Measurements from ENCODE around the gene GNAT2. TPM values are rescaled to one million over a fixed set of nuclear protein-coding genes. Genes with fewer than 3 reads are reported as not detected.
A peak's percentile ranks its signal among the peaks of the same experiment; 100 is the strongest.

Gene GNAT2
- total RNA-seq, 1 donor from 2014 or later = 0.21 TPM

DNA sequence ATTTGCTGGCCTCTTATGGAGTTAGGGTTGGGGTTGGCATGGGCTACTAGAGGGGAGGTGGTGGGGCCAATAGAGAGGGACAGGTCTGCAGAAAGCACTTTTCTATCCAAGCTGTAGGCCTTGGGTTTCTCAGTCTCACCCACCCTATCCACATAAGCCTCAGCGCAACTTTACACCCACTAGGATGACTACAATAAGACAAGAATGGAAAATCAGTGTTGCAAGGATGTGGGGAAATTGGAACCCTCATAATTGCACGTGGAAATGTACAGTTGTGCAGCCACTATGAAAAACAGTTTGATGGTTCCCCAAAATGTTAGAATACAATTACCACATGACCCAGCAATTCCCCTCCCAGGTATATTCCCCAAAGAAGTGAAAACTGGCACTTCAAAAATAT, 22.4 kb upstream of the GNAT2 start:
- DNase-seq = no peak

DNA sequence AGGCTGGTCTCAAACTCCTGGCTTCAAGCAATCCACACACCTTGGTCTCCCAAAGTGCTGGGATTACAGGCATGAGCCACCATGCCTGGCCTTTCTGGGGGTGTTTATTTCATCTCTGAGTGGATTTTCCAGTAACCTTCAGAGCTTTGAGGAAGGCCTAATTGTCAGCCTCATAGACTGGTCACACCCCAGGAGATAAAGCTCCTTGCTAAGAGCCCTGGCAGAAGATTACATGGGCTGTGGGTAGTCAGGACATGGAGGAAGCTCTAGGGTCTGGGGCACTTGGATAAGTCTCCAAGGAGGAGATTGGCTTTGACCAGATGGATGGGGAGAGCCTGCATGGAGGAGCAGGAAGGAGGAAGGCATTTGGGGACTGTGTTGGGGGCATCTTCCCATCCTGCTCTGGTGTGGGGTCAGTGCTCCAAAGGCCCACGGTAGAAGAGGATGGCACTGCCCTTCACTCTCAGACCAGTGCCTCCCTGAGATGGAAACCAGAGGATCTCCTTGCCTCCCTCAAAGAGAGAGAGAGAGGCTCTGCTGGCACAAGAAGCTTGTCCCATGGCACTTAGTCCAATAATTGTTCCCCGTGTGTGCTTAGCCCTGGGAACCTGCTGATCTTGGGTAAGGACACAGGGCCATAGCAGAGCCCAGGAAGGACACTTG, 21.8 kb upstream of the GNAT2 start:
- no peak for DNase-seq

DNA sequence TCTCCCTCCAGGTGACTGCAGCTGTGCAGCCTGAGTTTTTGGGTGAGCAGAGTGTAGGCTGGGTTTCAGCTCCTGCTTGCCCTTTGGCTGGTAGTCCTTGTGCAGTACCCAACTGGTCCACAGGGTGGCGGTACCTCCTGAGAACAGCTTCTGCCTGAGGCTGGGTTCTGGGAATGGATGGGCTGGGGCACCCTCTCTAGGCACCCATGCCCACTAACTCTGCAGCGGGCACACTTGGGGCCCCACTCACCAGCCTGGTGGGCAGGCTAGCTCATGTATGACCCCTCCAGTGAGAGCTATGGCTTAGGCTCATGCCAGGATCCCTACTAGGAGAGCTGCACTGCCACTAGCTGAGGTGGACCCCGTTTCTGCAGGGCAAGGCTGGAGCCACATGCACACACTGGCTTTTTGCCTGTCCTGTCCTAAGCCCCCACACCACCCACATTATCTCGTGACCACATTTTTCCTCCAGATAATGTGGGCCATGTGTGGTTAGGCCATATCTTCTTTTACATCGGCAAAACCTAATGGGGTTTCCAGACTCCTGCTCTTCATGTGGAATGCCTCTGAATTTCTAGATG, 21.0 kb upstream of the GNAT2 start:
- peak; percentile 82 for DNase-seq

DNA sequence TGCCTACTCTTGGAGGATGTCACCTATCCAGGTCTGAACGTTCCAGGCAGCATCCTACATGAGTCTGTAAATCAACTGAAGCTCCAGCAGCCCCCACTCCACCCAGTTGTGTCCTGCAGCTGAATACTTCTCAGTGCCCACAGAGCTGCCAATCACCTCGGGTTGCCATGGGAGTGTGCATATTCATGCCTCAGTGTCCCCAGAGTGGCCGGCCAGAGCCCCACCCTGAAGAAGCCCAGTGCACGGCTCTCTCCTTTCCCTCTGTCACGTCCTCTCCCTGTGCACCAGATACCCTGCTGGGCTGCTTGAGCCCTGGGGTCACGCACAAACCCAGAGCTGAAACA, 20.4 kb upstream of the GNAT2 start:
- no peak for DNase-seq

DNA sequence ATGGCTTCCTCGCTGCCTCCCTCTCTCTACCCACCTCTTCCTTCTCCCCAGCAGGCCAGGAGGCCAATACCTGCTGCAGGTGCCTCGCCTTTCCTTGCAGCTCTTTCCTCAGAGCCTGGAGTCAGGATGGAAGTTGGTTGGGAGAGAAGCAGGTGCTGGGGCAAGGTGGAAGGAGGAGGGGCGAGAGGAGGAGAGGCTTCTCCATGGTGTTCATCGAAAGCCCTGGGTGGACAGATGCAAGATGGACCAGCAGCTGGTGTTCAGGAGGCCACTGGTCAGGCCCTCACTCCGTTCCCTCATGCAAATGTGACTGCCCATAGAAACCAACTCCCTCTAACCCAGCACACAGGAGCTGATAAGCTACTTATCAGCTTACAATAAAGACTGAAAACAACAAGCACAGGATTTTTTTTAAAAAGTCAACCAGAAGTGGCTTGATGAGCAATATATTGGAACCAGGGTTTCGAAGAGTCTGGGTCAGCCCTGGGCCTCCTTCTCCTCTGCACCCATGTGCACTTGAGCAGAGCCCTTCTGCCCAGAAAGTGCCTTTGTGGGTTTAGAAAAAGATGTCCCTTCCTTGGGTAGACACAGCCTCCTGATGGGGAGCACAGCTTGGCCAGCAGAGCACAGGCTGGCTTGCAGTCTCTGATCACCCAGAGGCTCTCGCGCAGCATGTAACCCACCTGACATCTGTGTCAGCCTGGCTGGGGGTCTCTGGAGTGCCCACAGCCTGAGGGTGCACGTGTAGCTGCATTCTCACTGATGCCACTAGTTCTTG, 19.8 kb upstream of the GNAT2 start:
- no peak for DNase-seq

DNA sequence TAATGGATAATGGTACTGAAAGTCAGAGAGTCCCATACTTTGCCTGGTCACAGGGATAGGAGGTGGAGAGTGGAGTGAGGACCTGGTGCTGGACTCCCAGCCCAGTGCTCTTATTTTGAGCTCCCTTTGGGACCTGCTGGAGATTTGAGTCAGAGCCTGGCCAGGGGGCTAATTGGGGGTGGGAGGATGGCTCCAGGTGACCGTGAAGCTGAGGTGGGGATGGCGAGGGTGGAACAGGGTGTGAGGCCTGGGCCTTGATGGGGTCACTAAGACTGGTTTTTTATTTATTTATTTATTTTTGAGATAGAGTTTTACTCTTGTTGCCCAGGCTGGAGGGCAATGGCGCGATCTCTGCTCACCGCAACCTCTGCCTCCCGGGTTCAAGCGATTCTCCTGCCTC, 18.0 kb upstream of the GNAT2 start:
- DNase-seq = no peak

DNA sequence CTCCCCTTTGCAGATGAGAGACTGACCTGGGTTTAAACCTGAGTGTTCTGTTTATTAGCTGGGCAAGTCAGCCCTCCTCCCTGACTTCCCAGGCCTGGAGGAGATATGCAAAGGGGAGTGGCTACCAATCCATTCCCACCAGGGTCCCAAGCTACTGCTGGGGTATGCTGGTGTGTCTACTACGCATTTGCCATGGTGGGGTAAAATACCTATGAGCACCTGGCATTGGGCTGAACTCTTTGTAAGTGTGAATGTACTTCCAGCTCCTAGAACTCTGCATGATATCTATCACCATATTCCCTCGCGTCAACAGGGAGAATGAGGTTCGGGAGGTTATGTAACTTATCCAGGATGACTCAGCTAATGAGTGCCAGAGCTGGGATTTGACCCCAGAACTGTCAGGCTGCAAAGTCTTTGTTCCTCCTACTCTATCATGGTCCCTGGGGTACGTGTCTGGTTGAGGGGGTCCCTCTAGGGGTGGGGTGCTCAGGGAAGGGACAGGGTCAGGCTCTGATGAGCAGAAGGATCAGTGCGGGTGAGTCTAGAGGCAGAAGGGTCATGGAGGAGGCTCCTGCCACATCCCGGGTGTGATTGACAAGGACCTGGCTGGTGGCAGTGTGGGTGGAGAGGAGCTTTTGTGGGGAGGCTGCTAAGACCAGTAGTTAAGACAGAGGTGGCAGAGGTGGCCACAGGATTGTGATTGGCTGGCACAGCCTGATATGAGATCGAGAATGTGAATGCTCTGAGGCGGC, 17.0 kb upstream of the GNAT2 start:
- no peak for DNase-seq

DNA sequence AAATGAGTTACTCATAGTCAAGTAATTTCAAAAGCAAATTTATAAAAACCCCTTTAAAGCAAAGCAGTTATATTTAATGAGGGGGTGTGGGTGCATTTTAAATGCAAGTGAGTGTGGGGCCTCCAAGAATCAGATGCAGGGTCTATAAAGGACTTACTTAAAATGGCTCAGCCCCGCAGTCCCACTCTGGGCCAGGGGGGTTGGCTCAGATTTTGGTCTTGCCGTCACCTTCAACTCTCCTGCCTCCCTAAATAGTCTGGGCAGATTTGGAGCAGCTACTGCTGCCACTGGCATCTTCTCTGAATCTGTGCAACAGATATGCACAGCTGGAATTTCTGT, 16.4 kb upstream of the GNAT2 start:
- DNase-seq = no peak

DNA sequence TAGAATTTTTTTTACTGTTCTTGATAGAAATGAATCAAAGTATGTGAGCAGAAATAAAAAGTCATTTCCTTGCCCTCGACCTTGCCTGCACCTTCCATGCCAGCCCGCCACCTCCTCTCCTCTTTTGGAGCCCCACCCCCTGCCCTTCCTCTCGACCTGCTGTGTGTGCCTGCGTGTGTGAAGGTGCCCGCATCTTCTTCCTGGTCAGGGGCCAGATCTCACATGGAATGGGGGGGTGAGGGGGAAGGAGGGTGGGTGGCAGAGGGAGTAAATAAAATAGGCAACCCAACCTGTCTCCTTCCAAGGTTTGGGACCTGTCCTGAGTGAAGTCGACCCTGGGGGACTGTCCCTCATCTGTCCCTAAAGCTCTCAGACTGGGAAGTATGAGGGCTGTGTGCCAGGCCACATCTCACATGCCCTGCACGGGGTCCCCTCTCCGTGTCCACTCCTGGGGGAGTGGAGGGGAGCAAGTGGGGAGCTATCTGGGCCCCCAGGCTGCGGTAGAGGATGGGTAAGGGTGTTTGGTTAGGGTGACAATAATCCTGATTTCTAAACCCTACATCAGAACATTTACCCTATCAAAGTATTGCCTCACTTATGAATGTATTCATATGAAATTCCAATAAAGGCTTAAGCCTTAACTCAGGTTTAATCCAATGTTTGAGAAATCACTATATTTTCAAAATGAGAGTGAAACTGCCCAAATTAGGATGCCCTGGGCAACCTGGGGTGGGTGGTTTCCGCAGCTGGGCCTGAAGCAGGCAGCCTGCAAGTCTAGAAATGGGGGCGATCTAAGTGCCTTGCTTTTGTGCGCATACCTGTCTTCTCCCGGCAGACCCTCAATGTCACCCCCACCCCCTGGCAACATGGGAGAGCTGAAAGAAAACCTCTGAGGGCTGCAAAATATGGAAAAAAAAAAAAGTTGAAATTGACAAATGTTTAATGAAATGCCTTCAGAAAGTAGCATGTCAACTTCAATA, 15.6 kb upstream of the GNAT2 start:
- DNase-seq = no peak

DNA sequence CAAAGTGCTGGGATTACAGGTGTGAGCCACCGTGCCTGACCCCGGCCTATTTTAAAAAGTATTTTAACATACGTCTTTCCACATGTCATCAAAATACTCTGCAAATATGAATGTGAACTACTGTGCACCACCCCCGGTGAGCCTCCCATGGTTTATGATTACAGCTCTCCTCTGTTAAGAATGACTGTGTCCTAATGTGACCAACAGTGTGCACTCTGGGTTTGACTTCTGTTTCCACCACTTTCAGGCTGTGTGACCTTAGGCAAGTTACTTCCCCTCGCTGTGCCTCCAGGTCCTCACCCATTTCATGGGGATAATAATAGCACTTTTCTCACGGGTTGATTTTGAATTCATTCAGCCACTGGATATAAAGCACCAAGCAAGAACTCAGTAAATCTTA, 14.9 kb upstream of the GNAT2 start:
- DNase-seq = no peak

DNA sequence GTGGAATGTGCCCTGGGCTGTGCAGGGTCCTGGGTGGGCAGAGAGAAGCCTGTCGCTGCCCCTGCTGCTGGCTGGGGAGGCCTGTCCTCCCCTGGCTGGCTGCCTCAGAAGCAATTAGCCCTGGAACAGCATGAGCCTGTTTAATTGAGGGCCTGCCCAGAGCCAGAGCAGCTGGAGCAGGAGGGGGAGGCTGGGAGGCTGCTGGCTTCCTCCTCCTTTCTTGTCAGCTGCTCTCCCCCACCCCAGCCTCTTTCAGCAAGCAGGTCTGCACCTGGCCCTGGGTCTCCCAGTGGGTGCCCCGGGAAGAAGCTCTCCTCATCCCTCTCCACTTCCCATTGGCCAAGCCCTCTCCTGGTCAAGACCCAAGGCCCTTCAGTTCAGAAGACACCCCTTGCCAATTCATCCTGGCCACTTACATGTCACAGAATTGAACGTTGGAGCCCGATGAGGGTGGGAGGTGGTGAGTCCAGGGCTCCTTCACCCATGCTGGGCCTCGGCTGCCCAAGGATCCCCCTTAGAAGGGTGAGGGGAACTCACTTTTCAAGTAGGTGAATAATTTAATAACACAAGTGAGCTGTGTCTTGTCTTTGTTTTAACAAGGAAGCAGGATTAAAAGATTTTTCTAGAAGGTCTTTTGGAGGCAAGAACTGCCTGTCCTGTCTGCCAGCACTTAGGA, 13.4 kb upstream of the GNAT2 start:
- DNase-seq = peak; percentile 95

DNA sequence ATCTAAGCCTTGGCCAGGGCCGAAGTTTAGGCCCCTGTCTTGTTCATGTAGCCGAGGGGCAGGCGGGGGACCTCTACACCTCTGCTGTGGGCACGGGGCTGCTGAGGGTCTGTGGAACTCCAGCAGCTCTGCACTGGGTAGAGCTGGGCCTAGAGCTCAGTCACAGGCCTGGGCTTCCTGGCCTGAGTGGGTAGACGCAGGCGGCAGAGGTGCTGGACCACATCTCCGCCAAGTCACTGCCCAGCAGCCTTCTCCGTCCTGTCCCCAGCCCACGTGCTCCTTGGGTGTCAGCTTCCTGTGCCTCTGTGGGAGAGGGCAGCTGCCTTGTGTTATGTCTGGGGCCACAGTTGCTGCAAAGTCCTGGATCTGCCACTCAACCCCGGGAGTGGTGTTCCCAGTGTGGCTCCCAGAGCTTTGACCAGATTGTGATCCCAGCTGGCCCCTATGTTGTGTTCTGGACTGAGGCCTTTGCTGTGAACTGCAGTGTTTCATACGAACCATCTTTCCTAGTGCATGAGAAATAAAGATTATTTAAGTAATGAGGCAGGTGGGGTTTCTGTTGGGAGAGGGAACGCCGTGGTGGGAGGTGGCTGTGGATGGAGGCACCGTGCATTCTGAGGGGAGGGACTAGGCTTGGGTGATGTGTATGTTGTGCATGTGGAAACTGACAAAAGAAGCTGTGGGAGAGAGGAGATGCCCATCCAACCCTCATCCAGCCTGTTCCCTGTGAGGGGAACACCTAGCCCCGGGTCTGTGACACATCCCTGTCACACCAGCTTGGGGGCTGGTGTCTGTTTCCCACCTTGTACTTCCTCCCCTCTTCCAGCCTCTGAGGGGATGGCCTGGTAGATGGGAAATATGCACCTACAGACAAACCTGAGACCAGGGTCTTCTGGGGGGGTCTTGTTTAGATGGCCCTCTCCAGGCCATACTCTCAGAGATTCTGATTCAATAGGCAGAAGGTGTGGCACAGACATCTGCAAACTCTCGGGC, 12.4 kb upstream of the GNAT2 start:
- DNase-seq = peak; percentile 65

DNA sequence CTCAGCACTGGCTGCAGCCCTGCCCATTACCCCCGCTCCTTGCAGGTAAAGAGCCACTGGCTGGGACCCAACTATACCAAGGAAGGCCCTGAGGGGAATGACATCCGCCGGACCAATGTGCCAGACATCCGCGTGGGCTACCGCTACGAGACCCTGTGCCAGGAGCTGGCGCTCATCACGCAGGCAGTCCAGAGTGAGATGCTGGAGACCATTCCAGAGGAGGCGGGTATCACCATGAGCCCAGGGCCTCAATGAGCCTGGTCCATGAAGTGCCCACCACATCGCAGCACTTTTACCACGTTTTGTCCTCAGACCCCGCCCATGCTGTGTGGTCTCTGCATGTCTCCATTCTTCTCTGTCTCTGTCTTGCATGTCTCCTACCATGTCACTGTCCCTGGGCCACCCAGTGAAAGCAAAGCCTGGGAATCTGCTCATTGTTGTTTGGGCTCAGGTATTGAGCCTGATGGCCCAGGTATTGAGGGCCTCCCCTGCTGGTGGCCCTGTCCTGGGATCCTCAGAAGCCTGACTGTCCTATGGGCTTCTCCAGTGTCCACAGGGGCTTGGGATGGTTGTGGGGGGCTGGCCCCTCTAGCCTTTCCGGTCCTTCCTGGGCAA, 11.6 kb upstream of the GNAT2 start:
- DNase-seq = no peak

DNA sequence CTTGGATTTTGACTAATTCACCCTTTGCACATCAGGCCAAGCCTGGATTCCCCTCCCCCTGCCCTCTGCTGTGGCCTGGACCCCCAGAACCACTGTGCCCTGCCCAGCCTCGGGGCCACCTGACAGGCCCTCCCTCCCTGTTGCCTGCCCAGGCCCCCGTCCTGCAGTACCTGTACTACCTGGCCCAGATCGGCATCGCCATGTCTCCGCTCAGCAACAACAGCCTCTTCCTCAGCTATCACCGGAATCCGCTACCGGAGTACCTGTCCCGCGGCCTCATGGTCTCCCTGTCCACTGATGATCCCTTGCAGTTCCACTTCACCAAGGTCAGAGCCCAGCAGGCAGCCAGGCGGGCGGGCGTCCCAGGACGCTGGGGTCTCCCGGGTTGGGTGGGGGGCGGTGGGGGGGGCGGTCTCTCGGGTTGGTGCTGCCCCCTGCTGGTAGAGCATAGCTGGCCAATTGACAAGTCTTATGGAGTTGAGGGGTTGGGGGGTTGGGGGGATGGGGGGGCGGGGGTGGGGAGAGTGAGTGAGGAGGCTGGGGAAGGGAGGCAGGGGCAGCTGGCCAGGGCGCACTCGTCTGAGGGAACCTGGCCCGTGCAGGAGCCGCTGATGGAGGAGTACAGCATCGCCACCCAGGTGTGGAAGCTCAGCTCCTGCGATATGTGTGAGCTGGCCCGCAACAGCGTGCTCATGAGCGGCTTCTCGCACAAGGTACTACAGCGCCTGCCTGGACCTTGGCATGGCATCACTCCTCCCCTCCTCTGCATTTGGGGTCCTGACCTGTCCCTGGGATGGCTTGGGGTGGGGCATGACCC, 10.9 kb upstream of the GNAT2 start:
- DNase-seq = no peak

DNA sequence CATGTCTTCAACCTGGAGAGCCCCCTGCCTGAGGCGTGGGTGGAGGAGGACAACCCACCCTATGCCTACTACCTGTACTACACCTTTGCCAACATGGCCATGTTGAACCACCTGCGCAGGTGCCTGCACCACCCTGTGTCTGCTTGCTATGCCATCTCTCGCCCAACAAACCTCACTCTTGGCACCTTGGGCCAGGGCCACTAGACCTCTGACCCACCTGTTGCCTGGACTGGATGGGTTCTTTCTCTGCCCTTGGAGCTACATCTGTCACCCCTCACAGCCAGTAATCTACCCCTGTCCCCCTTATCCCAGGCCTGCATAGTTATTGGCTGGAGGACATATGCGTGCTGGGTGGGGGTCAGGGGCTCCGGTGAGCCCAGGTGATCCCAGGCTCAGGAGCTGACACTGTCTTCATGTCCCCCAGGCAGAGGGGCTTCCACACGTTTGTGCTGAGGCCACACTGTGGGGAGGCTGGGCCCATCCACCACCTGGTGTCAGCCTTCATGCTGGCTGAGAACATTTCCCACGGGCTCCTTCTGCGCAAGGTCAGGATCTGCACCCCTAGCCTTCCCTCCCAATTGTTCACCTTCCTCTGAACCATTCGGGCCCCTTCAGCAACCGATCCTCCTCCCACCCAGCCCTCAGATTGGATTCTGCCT, 10.1 kb upstream of the GNAT2 start:
- DNase-seq = no peak

DNA sequence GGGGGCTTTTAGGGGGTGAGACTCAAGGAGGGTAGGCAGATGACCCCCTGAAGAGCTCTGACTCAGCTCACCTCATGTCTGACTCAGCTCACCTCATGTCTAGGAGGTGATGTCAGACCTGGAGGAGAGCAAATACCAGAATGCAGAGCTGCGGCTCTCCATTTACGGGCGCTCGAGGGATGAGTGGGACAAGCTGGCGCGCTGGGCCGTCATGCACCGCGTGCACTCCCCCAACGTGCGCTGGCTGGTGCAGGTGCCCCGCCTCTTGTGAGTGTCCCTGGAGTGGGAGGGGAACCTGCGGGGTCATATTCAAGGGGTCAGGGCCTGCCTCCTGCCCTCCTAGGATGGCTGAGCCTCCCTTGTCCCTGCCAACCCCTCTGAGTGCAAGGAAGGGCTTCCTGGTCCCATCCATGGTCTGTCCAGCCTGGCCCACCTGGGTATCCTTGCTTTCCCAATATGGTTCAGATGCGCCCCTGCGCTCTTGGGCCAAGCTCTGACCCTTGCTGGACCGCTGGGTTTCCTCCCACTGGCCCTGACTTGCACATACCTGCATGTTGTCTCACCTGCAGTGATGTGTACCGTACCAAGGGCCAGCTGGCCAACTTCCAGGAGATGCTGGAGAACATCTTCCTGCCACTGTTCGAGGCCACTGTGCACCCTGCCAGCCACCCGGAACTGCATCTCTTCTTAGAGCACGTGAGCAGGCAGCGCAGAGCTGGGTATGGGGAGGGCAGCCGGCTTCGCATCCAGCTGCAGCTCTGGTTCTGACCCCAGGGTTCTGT, 9.3 kb upstream of the GNAT2 start:
- DNase-seq = no peak

DNA sequence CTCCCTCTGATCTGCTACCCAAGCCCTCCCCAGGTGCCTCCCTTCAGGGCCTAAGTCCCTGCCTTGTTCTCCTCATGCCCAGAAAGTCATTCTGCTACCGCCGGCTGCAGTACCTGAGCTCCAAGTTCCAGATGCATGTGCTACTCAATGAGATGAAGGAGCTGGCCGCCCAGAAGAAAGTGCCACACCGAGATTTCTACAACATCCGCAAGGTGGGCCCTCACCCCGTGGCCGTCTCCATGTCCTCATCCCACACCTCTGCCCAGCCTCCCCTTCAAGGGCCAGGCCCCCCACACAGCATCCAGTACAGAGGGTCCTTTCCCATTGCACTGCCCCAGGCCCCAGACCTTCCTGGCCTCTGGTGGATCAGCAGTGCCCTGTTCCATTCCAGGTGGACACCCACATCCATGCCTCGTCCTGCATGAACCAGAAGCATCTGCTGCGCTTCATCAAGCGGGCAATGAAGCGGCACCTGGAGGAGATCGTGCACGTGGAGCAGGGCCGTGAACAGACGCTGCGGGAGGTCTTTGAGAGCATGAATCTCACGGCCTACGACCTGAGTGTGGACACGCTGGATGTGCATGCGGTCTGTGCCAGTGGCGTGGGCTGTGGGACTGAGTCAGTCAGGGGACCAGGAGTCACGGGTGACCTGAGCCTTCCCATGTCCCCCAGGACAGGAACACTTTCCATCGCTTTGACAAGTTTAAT, 8.4 kb upstream of the GNAT2 start:
- DNase-seq = no peak

Data from tongue (tissue), 2 donors.